ENCODE measurements around the gene AFF2. TPM values are rescaled to one million over a fixed set of nuclear protein-coding genes. Genes with fewer than 3 reads are reported as not detected.

AFF2 gene
- total and polyA plus RNA-seq, 2 donors (not counting 3 experiments of a cell fraction or from before 2014, with no cell fraction given) = 0.03 to 0.07 TPM

GRCh38 chrX:148698221-148698620 lies 197.8 kb downstream of the AFF2 start:
- Histone ChIP-seq H3K27ac (ENCODE audit: insufficient read depth, low read depth, low read length) (no peak overlapping the region), H3K79me2 (ENCODE audit: control insufficient read depth, insufficient read depth, low read length) (no peaks in the 10 kb centered on the region), H3K4me2 (ENCODE audit: insufficient read depth, low read length) (no peak overlapping the region), H3K9me3 (replicated peaks; ENCODE audit: control insufficient read depth, insufficient read depth, low read length) (no peaks in the 10 kb centered on the region), H3K27me3 (ENCODE audit: control insufficient read depth in 2 of 2, insufficient read depth in 2 of 2, low read length in 2 of 2) (no peaks in the 10 kb centered on the region), H2AFZ (ENCODE audit: low read depth, low read length) (no peak overlapping the region), H3K4me1 (ENCODE audit: control insufficient read depth, extremely low read depth, insufficient read depth, low read length) (no peaks in the 10 kb centered on the region), H3K4me3 (replicated peaks in 1 of 3; ENCODE audit: insufficient read depth in 1 of 3, low read depth in 1 of 3, low read length in 3 of 3) (no peak overlapping the region), H3K9me1 (replicated peaks; ENCODE audit: control insufficient read depth, extremely low read depth, insufficient read depth, low read length) (no peaks in the 10 kb centered on the region), H3K9ac (replicated peaks; ENCODE audit: extremely low read depth, insufficient read depth, low read length) (no peak overlapping the region), H3K36me3 (ENCODE audit: control insufficient read depth in 2 of 2, extremely low read depth in 1 of 2, insufficient read depth in 2 of 2, low read length in 2 of 2) (no peaks in the 10 kb centered on the region), H4K20me1 (replicated peaks; ENCODE audit: control insufficient read depth, extremely low read depth, insufficient read depth, low read length) (no peaks in the 10 kb centered on the region)
- CTCF ChIA-PET = no interaction called here
- intact Hi-C loops (cut with micrococcal nuclease) (no loop called here), dilution Hi-C loops (cut with MboI; ENCODE audit: extremely low pct_ligation_motif_present, low sequenced_read_pairs) (no loop called here)
- no peak for TF ChIP-seq EZH2 (IDR thresholded peaks at IDR 0.05; ENCODE audit: borderline replicate concordance, low read depth, low read length, severe bottlenecking)
- TF ChIP-seq FOS (IDR thresholded peaks at IDR 0.05; ENCODE audit: borderline replicate concordance, insufficient read depth, low read length) = no peak
- no peak for TF ChIP-seq POLR2A (IDR thresholded peaks at IDR 0.05; ENCODE audit: low read depth, low read length)
- no peak for TF ChIP-seq JUN (IDR thresholded peaks at IDR 0.05; ENCODE audit: borderline replicate concordance, insufficient read depth, insufficient read length, low read depth)
- TF ChIP-seq MYC (IDR thresholded peaks at IDR 0.05; ENCODE audit: low read depth, low read length) = no peak
- no peak for TF ChIP-seq MAX (IDR thresholded peaks at IDR 0.05; ENCODE audit: insufficient read depth, insufficient read length)
- no peak for TF ChIP-seq POLR2AphosphoS5 (IDR thresholded peaks at IDR 0.05; ENCODE audit: insufficient read depth, low read depth, low read length)
- TF ChIP-seq GATA2 (IDR thresholded peaks at IDR 0.05; ENCODE audit: insufficient read depth, insufficient read length, low read depth, low read length) = no peak
- no peak for TF ChIP-seq CTCF (IDR thresholded peaks at IDR 0.05; ENCODE audit: extremely low read depth in 1 of 2, insufficient read depth in 1 of 2, low read depth in 1 of 2, low read length in 2 of 2)
- POLR2A ChIA-PET = no interaction called here
- BruUV-seq (replicated peaks) = no TSS peak
- DNase-seq (ENCODE audit: low read depth, low spot score) (no peak), FAIRE-seq (no peak)

All from endothelial cell of umbilical vein (primary cell).